ENCODE measurements around the gene MLN.

- TF ChIP-seq CTCF (IDR thresholded peaks at IDR 0.05; ENCODE audit: poor library complexity, severe bottlenecking) (no peak), SMC3 (conservative IDR thresholded peaks at IDR 0.05; ENCODE audit: poor library complexity) (no peak), REST (IDR thresholded peaks at IDR 0.05; ENCODE audit: borderline replicate concordance) (no peak), RAD21 (conservative IDR thresholded peaks at IDR 0.05) (no peak), EZH2 (IDR thresholded peaks at IDR 0.05; ENCODE audit: borderline replicate concordance, insufficient read depth, low read length, poor library complexity, severe bottlenecking) (no peak), TAF1 (IDR thresholded peaks at IDR 0.05; ENCODE audit: low read depth) (no peak), POLR2AphosphoS5 (IDR thresholded peaks at IDR 0.05) (no peak), MXI1 (conservative IDR thresholded peaks at IDR 0.05; ENCODE audit: poor library complexity, severe bottlenecking) (no peak), EP300 (conservative IDR thresholded peaks at IDR 0.05; ENCODE audit: poor library complexity, severe bottlenecking) (no peak)
Measured at GRCh38 chr6:33759887-33760629, 43.7 kb downstream of the MLN start.

Data from neural cell (in vitro differentiated cells).